Upper lobe of left lung (tissue), 4 donors: ENCODE measurements around the gene SCN4B.

Source experiments
- POLR2AphosphoS5 ChIP-seq, 2 donors: sonication (generic); formaldehyde crosslinking; IDR thresholded peaks; one replicate each; pipeline ENCODE4 v1.5.1; 2017; ENCODE audit warnings: antibody characterized with exemption in 2 of 2
- TF ChIP-seq, protein P1 (sequence below), 6 experiments: fragments of 450-650 bp in 4 of 6; fragments of 200-600 bp in 2 of 6; sonication (generic) in 2 of 6; IDR thresholded peaks; one replicate each; pipeline ENCODE4 v1.5.1; 2016 to 2019; ENCODE audit warnings: antibody characterized with exemption in 6 of 6

DNA sequence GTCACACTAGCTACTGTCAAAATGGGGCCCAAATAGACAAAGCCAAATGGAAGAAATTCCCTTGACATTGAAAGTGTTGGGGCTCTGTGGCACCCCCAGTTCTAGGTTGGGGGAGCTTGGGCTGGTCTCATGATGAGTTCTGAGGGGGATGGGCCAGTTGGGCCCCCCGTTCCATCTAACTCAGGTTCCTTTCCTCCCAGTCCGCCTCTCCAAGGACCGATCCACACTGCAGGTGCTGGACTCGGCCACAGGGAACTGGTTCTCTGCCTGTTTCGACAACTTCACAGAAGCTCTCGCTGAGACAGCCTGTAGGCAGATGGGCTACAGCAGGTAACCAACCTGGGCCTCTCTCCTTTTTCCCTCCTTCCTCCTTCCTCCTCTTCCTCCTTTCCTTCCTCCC lies 48.1 kb downstream of the SCN4B start:
- TF ChIP-seq, protein P1, sequence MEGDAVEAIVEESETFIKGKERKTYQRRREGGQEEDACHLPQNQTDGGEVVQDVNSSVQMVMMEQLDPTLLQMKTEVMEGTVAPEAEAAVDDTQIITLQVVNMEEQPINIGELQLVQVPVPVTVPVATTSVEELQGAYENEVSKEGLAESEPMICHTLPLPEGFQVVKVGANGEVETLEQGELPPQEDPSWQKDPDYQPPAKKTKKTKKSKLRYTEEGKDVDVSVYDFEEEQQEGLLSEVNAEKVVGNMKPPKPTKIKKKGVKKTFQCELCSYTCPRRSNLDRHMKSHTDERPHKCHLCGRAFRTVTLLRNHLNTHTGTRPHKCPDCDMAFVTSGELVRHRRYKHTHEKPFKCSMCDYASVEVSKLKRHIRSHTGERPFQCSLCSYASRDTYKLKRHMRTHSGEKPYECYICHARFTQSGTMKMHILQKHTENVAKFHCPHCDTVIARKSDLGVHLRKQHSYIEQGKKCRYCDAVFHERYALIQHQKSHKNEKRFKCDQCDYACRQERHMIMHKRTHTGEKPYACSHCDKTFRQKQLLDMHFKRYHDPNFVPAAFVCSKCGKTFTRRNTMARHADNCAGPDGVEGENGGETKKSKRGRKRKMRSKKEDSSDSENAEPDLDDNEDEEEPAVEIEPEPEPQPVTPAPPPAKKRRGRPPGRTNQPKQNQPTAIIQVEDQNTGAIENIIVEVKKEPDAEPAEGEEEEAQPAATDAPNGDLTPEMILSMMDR (IDR thresholded peaks at IDR 0.05): no peak
- TF ChIP-seq POLR2AphosphoS5 (IDR thresholded peaks at IDR 0.05): no peak
